ENCODE results near the gene ST6GALNAC3.
"Not testable (repeated sequence)": the region's sequence is repeated elsewhere in the genome, so short reads cannot be mapped to it uniquely, and the experiment has no call there.

ST6GALNAC3 gene

GRCh38 chr1:76292418-76293184, 218.1 kb downstream of the ST6GALNAC3 start:
- FAIRE-seq, result no peak

GRCh38 chr1:76293831-76294230, 219.3 kb downstream of the ST6GALNAC3 start:
- FAIRE-seq, result no peak

DNA sequence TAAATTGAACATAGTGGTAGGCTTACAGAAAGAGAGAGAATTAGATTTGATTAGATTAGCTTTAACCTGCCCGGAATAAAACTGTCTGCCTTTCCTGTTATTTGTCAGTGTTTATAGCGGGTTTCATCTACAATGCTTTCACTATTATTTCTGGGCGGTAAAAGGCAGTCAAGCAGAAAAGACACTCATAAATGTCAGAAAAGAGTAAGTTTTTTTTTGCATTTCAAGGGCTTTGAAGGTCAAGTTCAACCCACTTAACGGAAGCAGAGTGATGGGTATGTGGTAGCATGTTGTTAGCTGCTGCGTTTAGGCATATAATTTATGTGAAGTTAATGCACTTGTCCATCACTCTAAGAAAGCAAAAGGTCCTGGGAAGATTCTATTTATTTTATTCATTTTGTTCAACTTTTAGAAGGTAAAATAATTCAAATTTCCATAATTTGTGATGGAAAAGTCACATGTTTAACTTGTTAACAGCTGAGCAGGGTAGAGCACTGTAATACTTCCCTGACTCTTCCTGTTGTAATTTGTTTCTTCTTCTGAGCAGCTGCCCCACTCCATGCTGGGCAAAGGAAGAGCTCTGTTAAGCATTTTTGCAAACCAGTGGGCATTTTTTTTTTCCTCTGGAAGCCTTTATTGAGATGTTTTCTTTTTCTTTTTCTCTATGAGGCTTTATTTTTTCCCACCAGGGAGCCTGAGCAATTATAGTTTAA, 220.1 kb downstream of the ST6GALNAC3 start:
- FAIRE-seq, result no peak

DNA sequence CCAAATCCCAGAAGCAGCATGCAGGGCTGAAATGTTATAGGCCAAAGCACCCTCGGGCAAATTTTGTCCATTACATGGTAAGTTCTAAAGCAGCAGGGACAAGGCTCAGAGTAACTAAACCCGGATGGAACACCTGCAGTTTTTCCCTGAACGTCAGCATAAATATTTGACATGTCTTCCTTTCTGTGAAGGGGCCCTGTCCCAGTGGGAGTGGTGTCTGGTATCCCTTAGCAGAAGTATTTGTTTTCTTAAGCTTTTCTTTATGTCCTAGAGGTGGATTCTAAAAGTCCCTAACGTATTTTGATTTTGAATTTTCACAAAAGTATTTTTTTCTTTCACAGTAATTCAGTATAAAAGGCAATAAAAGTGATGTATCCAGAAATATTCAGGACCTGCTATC, 223.9 kb downstream of the ST6GALNAC3 start:
- FAIRE-seq, result no peak

- no peak for FAIRE-seq
Observed at GRCh38 chr1:76299036-76299435, 224.5 kb downstream of the ST6GALNAC3 start.

GRCh38 chr1:76300556-76300955, 226.0 kb downstream of the ST6GALNAC3 start:
- no peak for FAIRE-seq

GRCh38 chr1:76302711-76303339, 228.3 kb downstream of the ST6GALNAC3 start:
- FAIRE-seq, result no peak

DNA sequence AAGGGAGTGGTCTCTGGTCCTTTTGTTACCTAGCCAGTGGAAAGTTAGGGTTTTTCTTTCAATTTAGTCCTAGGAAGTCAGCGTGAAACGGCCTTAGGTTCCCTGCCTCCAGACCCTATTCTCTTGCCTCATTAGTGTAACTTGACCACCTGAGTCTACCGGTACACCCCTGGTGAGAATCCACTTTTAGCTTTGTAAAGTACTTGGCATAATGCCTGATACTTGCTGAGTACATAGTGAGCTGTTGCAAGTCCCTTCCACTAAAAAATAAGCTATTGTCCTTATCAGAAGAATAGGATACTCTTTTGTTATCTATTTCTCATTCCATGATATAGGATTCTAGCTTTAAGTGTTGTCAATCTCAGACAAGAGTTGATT, 228.8 kb downstream of the ST6GALNAC3 start:
- no peak for FAIRE-seq

DNA sequence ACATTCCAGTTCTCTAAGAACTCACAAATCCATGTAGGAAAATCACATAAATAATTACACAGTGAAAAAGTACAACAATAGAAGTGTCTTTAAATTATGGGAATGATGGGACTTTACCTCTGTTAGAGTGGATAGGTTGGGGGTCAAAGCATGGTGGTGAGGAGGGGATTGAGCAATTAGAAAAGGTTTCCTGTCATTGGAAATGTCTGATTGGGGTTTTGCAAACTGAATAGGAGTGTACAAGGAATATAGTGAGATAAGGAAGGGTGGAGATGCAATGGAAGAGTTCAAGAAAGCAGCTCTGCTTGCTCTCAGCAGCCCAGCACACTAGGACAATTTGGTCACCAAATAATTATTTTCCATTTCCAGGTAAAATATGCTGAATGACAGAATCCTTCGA, 238.8 kb downstream of the ST6GALNAC3 start:
- no peak for FAIRE-seq

GRCh38 chr1:76314730-76315129, 240.2 kb downstream of the ST6GALNAC3 start:
- no peak for FAIRE-seq

DNA sequence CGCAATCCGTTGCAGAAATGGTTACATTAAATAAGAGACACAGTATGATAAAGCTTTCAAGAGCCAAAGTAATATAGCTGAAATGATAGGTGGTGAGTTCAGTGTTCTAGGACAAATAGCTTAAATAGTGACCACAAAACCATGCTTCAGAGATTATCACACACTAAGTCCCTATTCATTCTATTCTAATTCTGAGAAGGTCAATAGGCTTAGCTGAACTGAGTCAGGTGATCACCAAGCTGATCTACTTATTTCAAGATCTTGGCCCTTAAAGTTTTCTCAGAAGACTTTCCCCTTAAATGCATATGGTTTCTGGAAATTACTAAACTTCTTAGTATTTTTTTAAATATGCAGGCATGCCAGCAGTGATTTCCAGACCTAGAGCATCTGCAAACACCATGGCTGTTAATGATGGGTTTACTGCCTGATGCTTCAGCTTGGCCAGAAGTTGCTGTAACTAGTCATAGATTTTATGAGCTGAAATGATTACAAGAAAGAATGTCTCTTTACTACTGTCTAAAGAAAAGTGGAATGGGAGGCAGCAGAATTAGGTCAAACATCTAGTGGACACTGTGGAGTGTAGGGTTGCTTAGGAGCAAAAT, 242.9 kb downstream of the ST6GALNAC3 start:
- no peak for FAIRE-seq

DNA sequence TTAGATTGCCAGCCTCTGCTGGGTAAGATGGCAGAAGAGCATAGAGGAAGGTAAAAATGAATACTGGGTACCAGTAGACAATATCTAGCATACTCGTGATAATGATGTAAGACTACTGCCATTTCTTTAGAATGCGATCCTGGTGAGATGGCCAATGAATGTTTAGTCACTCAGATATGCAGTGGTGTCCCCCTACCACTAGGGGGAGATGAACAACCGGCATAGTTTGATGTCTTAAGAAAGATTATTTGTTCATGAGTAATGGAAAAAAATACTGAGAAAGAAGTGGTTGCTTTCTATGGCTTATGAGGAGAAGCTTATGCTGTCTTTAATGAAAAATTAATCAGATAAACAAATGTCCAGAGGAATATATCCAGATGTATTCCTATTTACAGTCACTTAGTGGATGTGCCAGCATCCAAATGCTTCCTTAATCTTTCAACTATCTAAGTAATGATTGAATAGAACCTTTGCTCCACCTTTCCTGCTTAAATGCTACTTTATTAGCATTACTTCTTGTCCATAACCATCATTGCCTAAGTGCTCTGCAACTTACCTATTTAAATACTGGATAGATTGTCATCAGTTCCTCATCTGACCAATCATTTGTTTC, 256.6 kb downstream of the ST6GALNAC3 start:
- FAIRE-seq, result no peak

DNA sequence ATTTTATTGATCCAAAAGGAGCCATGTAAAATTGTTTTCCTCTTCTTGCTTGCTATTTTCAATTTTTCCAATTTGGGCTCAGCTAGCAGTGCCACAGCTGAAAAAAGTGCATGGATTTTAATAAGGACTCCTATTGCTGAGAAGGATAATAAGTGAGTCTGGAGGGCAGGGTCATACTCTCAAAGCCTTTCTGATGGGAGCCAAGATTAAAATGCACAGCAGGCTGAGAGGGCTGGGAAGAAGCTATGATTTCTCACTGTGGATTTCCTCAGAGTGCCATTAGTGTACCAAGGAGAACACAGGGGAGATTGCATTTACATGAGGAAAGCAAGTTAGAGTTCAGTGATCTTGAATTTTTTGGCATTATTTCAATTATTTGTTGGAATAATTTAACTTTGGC, 261.3 kb downstream of the ST6GALNAC3 start:
- FAIRE-seq, result no peak

- FAIRE-seq, result no peak
Observed at GRCh38 chr1:76336931-76337371, 262.4 kb downstream of the ST6GALNAC3 start.

GRCh38 chr1:76337542-76338219, 263.1 kb downstream of the ST6GALNAC3 start:
- FAIRE-seq, result no peak

- no peak for FAIRE-seq
Observed at GRCh38 chr1:76340056-76340455, 265.5 kb downstream of the ST6GALNAC3 start.

DNA sequence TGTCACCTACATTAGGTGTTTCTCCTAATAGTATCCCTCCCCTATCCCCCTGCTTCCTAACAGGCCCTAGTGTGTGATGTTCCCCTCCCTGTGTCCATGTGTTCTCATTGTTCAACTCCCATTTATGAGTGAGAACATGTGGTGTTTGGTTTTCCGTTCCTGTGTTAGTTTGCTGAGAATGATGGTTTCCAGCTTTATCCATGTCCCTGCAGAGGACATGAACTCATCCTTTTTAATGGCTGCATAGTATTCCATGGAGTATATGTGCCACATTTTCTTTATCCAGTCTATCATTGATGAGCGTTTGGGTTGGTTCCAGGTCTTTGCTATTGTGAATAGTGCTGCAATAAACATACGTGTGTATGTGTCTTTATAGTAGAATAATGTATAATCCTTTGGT, 267.3 kb downstream of the ST6GALNAC3 start:
- FAIRE-seq, result not testable (repeated sequence)

GRCh38 chr1:76343356-76343755, 268.8 kb downstream of the ST6GALNAC3 start:
- no peak for FAIRE-seq

GRCh38 chr1:76351655-76352054, 277.1 kb downstream of the ST6GALNAC3 start:
- FAIRE-seq, result no peak

- no peak for FAIRE-seq
Observed at GRCh38 chr1:76352741-76353435, 278.3 kb downstream of the ST6GALNAC3 start.

- no peak for FAIRE-seq
Observed at GRCh38 chr1:76354236-76354635, 279.7 kb downstream of the ST6GALNAC3 start.

GRCh38 chr1:76366726-76367125, 292.2 kb downstream of the ST6GALNAC3 start:
- FAIRE-seq, result no peak

Measured in colon (tissue), 2 donors.